PC-3 (cell line): ENCODE results near the gene STX16.

Experiments used
- CTCF ChIP-seq: fragments of 300-600 bp; sonication (generic); conservative IDR thresholded peaks from 2 replicates; pipeline ENCODE4 v1.5.1; 2017; ENCODE audit warnings: antibody characterized with exemption, low read depth, mild to moderate bottlenecking, low read length
- EZH2 ChIP-seq: fragments of 300-600 bp; sonication (generic); IDR thresholded peaks from one replicate; pipeline ENCODE4 v1.6.1; 2017; ENCODE audit warnings: antibody characterized with exemption, mild to moderate bottlenecking, low read length; ENCODE audit not compliant: unreplicated experiment

DNA sequence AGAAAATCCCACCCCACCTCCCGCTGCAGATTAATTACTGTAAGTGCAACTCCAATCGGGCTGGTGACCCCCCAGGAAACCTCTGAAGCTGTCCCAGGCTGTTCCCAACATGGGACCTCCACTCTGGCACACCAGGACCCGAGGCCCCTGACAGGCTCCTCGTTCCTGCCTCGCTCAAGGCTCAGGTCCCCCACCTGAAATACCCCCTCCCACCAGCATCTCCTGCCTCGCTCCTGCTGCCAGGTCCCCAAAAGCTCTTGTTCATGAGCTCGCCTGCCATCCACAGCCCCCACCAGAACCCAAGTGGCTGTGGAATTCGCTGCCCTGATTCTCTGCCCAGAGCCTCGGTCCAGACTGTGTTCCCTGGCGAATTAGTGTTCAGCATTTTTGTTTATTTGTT lies 67.6 kb downstream of the STX16 start:
- TF ChIP-seq CTCF (no peak), EZH2 (no peak)
